ENCODE results near the gene KNOP1.

The KNOP1 gene

GRCh38 chr16:19733551-19733950 is 15.5 kb upstream of the KNOP1 start:
- no peak overlapping the region for H3K27ac ChIP-seq (ENCODE audit: low read depth, low read length, poor library complexity, severe bottlenecking)
- no peaks in the 10 kb centered on the region for H3F3A ChIP-seq (ENCODE audit: insufficient read depth, low read length)
- no peaks in the 10 kb centered on the region for H3K79me2 ChIP-seq (ENCODE audit: insufficient read depth, low read length)
- no peak overlapping the region for H3K9ac ChIP-seq (ENCODE audit: low read length)
- H3K27me3 ChIP-seq (ENCODE audit: insufficient read depth, low read length), result no peaks in the 10 kb centered on the region
- H3K4me3 ChIP-seq (ENCODE audit: low read depth, low read length, poor library complexity, severe bottlenecking), result no peak overlapping the region
- H2AFZ ChIP-seq (ENCODE audit: low read length), result no peak overlapping the region
- no peaks in the 10 kb centered on the region for H3K4me1 ChIP-seq (ENCODE audit: insufficient read depth, low read length, severe bottlenecking)
- H3K9me2 ChIP-seq (ENCODE audit: low read depth, low read length), result no peaks in the 10 kb centered on the region
- no peaks in the 10 kb centered on the region for H3K36me3 ChIP-seq (ENCODE audit: insufficient read depth, low read length)
- H4K20me1 ChIP-seq (ENCODE audit: insufficient read depth, low read length), result no peaks in the 10 kb centered on the region
- no peak for TF ChIP-seq EZH2 (IDR thresholded peaks at IDR 0.05; ENCODE audit: borderline replicate concordance, low read length)
- no peak for TF ChIP-seq CTCF (IDR thresholded peaks at IDR 0.05; ENCODE audit: low read length)
- H3K4me2 ChIP-seq (ENCODE audit: low read length), result no peak overlapping the region
- H3K9me3 ChIP-seq (ENCODE audit: low read length), result no peaks in the 10 kb centered on the region

- no peaks in the 10 kb centered on the region for H3K36me3 ChIP-seq (ENCODE audit: insufficient read depth, low read length)
- H3K27ac ChIP-seq (ENCODE audit: low read depth, low read length, poor library complexity, severe bottlenecking), result no peak overlapping the region
- no peak overlapping the region for H3K4me3 ChIP-seq (ENCODE audit: low read depth, low read length, poor library complexity, severe bottlenecking)
- no peaks in the 10 kb centered on the region for H3K27me3 ChIP-seq (ENCODE audit: insufficient read depth, low read length)
- H3K9ac ChIP-seq (ENCODE audit: low read length), result no peak overlapping the region
- no peaks in the 10 kb centered on the region for H3F3A ChIP-seq (ENCODE audit: insufficient read depth, low read length)
- H3K4me1 ChIP-seq (ENCODE audit: insufficient read depth, low read length, severe bottlenecking), result no peaks in the 10 kb centered on the region
- no peak for TF ChIP-seq CTCF (IDR thresholded peaks at IDR 0.05; ENCODE audit: low read length)
- TF ChIP-seq EZH2 (IDR thresholded peaks at IDR 0.05; ENCODE audit: borderline replicate concordance, low read length), result no peak
- no peak overlapping the region for H2AFZ ChIP-seq (ENCODE audit: low read length)
- no peaks in the 10 kb centered on the region for H3K79me2 ChIP-seq (ENCODE audit: insufficient read depth, low read length)
- H4K20me1 ChIP-seq (ENCODE audit: insufficient read depth, low read length), result no peaks in the 10 kb centered on the region
- H3K9me2 ChIP-seq (ENCODE audit: low read depth, low read length), result no peaks in the 10 kb centered on the region
- no peaks in the 10 kb centered on the region for H3K9me3 ChIP-seq (ENCODE audit: low read length)
- no peak overlapping the region for H3K4me2 ChIP-seq (ENCODE audit: low read length)
Measured at GRCh38 chr16:19728636-19728965, 10.6 kb upstream of the KNOP1 start.

- Histone ChIP-seq H4K20me1 (ENCODE audit: insufficient read depth, low read length) (no peaks in the 10 kb centered on the region), H3K36me3 (ENCODE audit: insufficient read depth, low read length) (no peaks in the 10 kb centered on the region), H3F3A (ENCODE audit: insufficient read depth, low read length) (no peaks in the 10 kb centered on the region), H3K9ac (ENCODE audit: low read length) (no peak overlapping the region), H3K4me3 (ENCODE audit: low read depth, low read length, poor library complexity, severe bottlenecking) (no peak overlapping the region), H3K27ac (ENCODE audit: low read depth, low read length, poor library complexity, severe bottlenecking) (no peak overlapping the region), H3K9me3 (ENCODE audit: low read length) (no peaks in the 10 kb centered on the region), H3K4me1 (ENCODE audit: insufficient read depth, low read length, severe bottlenecking) (peaks cover 7% of the 10 kb centered on the region), H3K4me2 (ENCODE audit: low read length) (no peak overlapping the region), H2AFZ (ENCODE audit: low read length) (no peak overlapping the region), H3K9me2 (ENCODE audit: low read depth, low read length) (no peaks in the 10 kb centered on the region), H3K79me2 (ENCODE audit: insufficient read depth, low read length) (no peaks in the 10 kb centered on the region), H3K27me3 (ENCODE audit: insufficient read depth, low read length) (no peaks in the 10 kb centered on the region)
- TF ChIP-seq EZH2 (IDR thresholded peaks at IDR 0.05; ENCODE audit: borderline replicate concordance, low read length), result no peak
- no peak for TF ChIP-seq CTCF (IDR thresholded peaks at IDR 0.05; ENCODE audit: low read length)
Measured at GRCh38 chr16:19722981-19723380, 5.0 kb upstream of the KNOP1 start.
